Body of pancreas (tissue), 4 donors: ENCODE data around the gene MUC5B.

Experiments used
- POLR2A ChIP-seq, 3 donors: fragments of 450-650 bp; IDR thresholded peaks; one replicate each; pipeline ENCODE4 v1.6.1; 2016; ENCODE audit warnings: antibody characterized with exemption in 3 of 3, mild to moderate bottlenecking in 2 of 3
- TF ChIP-seq, protein P1 (sequence below), 7 experiments: fragments of 450-650 bp in 4 of 7; fragments of 200-600 bp in 3 of 7; sonication (generic) in 3 of 7; IDR thresholded peaks; one replicate each; pipeline ENCODE4 v1.5.1; 2016 to 2019; ENCODE audit warnings: antibody characterized with exemption in 7 of 7

DNA sequence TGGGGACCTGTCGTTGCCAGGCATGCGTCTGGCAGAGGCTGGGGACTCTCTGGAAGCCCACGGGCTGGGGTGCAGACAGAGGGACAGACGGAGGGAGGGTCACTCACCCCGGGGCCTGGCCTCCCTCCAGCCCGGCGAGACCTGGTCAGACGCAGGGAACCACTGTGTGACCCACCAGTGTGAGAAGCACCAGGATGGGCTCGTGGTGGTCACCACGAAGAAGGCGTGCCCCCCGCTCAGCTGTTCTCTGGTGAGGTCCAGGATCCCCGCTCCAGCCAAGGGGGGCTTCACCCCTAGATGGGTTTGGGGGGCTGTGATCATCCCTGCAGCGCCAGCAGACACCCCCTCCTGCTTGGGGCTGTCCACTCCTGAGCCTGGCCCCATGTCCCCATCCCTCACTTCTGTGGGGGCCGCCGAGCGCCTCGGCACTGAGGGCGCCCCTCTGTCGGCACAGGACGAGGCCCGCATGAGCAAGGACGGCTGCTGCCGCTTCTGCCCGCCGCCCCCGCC, 23.6 kb upstream of the MUC5B start:
- TF ChIP-seq, protein P1, sequence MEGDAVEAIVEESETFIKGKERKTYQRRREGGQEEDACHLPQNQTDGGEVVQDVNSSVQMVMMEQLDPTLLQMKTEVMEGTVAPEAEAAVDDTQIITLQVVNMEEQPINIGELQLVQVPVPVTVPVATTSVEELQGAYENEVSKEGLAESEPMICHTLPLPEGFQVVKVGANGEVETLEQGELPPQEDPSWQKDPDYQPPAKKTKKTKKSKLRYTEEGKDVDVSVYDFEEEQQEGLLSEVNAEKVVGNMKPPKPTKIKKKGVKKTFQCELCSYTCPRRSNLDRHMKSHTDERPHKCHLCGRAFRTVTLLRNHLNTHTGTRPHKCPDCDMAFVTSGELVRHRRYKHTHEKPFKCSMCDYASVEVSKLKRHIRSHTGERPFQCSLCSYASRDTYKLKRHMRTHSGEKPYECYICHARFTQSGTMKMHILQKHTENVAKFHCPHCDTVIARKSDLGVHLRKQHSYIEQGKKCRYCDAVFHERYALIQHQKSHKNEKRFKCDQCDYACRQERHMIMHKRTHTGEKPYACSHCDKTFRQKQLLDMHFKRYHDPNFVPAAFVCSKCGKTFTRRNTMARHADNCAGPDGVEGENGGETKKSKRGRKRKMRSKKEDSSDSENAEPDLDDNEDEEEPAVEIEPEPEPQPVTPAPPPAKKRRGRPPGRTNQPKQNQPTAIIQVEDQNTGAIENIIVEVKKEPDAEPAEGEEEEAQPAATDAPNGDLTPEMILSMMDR (IDR thresholded peaks at IDR 0.05) = no peak
- no peak for TF ChIP-seq POLR2A (IDR thresholded peaks at IDR 0.05)
